ENCODE results near the gene LGI1. TPM values are rescaled to one million over a fixed set of nuclear protein-coding genes. Genes with fewer than 3 reads are reported as not detected.
"Not testable (repeated sequence)": the region's sequence is repeated elsewhere in the genome, so short reads cannot be mapped to it uniquely, and the experiment has no call there.

LGI1 gene
- total RNA-seq, 4 donors from 2014 or later = 0.19 TPM; not detected in 3

DNA sequence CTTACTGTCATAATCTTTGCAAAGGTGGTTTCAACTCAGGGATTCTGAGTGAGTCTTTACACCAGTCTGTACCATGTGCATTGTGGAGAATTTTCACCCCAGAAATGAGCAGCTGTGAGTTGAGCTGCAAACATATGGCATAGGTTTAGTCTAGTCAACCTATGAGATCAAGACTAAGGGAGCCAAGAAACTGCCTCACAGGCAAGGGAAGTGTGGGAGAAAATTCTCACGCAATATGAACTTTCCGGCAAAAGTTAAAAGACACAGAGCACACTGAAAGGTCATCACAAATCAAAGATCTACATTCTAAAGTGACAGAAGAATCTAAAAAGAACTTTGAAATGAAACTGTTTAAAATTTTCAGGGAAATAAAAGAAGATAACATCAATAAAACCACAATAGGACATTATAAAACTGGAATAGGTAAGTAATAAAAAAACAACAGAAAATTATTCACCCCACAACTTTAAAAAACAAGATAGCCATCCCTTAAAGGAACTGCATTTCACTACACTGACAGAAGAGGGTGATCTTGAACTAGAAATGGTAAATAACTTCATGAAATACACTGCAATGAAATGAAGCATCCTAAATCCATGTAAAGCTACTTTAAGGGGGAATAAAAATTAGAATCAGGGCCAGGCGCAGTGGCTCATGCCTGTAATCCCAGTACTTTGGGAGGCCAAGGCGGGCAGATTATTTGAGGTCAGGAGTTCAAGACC, 63.5 kb downstream of the LGI1 start:
- no peak for DNase-seq (ENCODE audit: low spot score)
- TF ChIP-seq, protein P1, sequence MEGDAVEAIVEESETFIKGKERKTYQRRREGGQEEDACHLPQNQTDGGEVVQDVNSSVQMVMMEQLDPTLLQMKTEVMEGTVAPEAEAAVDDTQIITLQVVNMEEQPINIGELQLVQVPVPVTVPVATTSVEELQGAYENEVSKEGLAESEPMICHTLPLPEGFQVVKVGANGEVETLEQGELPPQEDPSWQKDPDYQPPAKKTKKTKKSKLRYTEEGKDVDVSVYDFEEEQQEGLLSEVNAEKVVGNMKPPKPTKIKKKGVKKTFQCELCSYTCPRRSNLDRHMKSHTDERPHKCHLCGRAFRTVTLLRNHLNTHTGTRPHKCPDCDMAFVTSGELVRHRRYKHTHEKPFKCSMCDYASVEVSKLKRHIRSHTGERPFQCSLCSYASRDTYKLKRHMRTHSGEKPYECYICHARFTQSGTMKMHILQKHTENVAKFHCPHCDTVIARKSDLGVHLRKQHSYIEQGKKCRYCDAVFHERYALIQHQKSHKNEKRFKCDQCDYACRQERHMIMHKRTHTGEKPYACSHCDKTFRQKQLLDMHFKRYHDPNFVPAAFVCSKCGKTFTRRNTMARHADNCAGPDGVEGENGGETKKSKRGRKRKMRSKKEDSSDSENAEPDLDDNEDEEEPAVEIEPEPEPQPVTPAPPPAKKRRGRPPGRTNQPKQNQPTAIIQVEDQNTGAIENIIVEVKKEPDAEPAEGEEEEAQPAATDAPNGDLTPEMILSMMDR (IDR thresholded peaks at IDR 0.05) = no peak
- ATAC-seq (ENCODE audit: low FRiP score) = no peak

GRCh38 chr10:93826355-93826754, 68.6 kb downstream of the LGI1 start:
- TF ChIP-seq, protein P1 (IDR thresholded peaks at IDR 0.05) = no peak
- ATAC-seq (ENCODE audit: low FRiP score) (no peak), DNase-seq (ENCODE audit: low spot score) (no peak)

- no peak for ATAC-seq (ENCODE audit: low FRiP score)
- TF ChIP-seq, protein P1 (IDR thresholded peaks at IDR 0.05) = no peak
- no peak for DNase-seq (ENCODE audit: low spot score)
These were observed 69.5 kb downstream of the LGI1 start for GRCh38 chr10:93827056-93827804.

- DNase-seq (ENCODE audit: low spot score); ATAC-seq (ENCODE audit: low FRiP score): not testable (repeated sequence)
These were observed 73.3 kb downstream of the LGI1 start for GRCh38 chr10:93831065-93831464.

DNA sequence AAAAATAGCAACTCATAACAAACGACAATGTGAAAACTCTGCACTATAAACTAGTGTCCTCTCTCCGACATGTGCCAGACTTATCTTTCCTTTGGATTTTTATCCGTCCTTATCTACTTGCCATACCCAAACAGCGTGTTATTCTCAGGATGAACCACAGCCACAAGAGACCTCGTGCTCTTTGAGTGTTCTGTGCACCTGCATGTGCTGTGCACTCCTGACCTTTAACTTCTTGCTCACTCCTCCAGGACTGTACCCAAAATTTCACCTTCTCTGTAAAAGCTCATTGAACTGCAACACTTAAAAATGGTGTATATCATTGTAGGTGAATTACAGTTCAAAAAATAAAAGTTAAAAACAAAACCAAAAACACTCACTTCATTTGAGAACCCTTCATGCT, 78.0 kb downstream of the LGI1 start:
- TF ChIP-seq, protein P1 (IDR thresholded peaks at IDR 0.05) = no peak
- no peak for DNase-seq (ENCODE audit: low spot score)

DNA sequence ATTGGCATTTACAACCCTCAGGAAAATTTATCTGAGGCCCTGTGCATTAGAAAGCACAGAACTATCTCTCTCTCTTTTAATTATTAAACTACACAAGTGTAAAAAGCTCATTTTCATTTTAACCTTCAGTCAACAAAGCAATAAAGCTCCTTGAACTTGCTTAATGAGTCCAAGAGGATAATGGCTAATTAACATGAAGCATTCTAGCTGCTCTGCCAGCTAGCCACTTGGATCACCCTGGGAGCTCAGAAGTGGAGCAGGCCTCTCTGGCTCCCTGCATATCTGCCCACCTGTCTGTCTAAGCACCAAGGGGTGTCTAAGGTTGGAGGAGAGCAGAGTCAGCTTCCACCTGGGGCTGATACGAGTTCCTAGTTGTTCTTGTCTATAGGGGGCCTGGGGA, 80.1 kb downstream of the LGI1 start:
- ATAC-seq (ENCODE audit: low FRiP score) (no peak), DNase-seq (ENCODE audit: low spot score) (no peak)
- TF ChIP-seq, protein P1 (IDR thresholded peaks at IDR 0.05) = no peak

More for the DNA sequence above, 78.0 kb downstream of the LGI1 start:
- no peak for ATAC-seq (ENCODE audit: low FRiP score)

DNA sequence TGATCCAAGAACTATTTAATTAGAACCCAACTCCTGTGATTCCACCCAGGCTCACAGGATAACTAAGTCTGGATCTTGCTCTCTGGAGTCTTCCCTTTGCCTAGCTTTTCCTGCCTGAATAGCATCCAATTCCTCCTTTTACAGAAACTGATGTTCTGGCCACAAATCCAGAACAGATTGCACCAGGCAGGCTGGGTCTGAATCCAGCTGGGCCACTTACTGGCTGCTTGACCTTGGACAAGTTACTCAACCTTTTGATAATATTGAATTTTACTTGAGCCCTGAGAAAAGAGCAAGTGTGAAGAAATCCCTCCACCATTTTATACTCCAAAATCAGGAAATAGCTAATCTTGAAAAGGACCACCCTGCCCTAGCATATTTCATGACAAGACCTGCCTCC, 80.5 kb downstream of the LGI1 start:
- ATAC-seq (ENCODE audit: low FRiP score) (no peak), DNase-seq (ENCODE audit: low spot score) (no peak)
- TF ChIP-seq, protein P1 (IDR thresholded peaks at IDR 0.05) = no peak
